ES-I3 (cell line): ENCODE data around the gene DSP.

Source experiments
- H3K36me3 ChIP-seq: 2 replicates; pipeline ENCODE4 v1.6.1; 2013; ENCODE audit warnings: mild to moderate bottlenecking, low read length, control low read depth, moderate library complexity; ENCODE audit not compliant: insufficient read depth
- H3K4me1 ChIP-seq: 2 replicates; pipeline ENCODE4 v1.6.1; 2013; ENCODE audit warnings: mild to moderate bottlenecking, control low read depth, low read length; ENCODE audit not compliant: insufficient read depth
- H3K9ac ChIP-seq: 2 replicates; pipeline ENCODE4 v1.6.1; 2013; ENCODE audit warnings: low read depth, mild to moderate bottlenecking, low read length, moderate library complexity
- H3K9me3 ChIP-seq: 2 replicates; pipeline ENCODE4 v1.6.1; 2013; ENCODE audit warnings: mild to moderate bottlenecking, low read length, moderate library complexity; ENCODE audit not compliant: control insufficient read depth, insufficient read depth

Gene DSP

GRCh38 chr6:7522873-7523272 is 18.6 kb upstream of the DSP start:
- Histone ChIP-seq H3K36me3 (no peaks in the 10 kb centered on the region), H3K9me3 (no peaks in the 10 kb centered on the region), H3K9ac (no peak overlapping the region), H3K4me1 (no peaks in the 10 kb centered on the region)

- H3K9ac ChIP-seq: no peak overlapping the region
- no peaks in the 10 kb centered on the region for H3K9me3 ChIP-seq
- no peaks in the 10 kb centered on the region for H3K36me3 ChIP-seq
- no peaks in the 10 kb centered on the region for H3K4me1 ChIP-seq
These were observed 17.5 kb upstream of the DSP start for GRCh38 chr6:7523922-7524321.

GRCh38 chr6:7526755-7527154 is 14.7 kb upstream of the DSP start:
- Histone ChIP-seq H3K9me3 (no peaks in the 10 kb centered on the region), H3K36me3 (no peaks in the 10 kb centered on the region), H3K4me1 (no peaks in the 10 kb centered on the region), H3K9ac (peak overlapping the region; percentile 4; the same call in 1 of the 2 replicates)

GRCh38 chr6:7528565-7528964 is 12.9 kb upstream of the DSP start:
- Histone ChIP-seq H3K9ac (no peak overlapping the region), H3K9me3 (no peaks in the 10 kb centered on the region), H3K4me1 (peaks cover 13% of the 10 kb centered on the region; the same call in 1 of the 2 replicates), H3K36me3 (no peaks in the 10 kb centered on the region)

- H3K36me3 ChIP-seq: no peaks in the 10 kb centered on the region
- no peaks in the 10 kb centered on the region for H3K9me3 ChIP-seq
- peaks cover 13% of the 10 kb centered on the region; the same call in 1 of the 2 replicates for H3K4me1 ChIP-seq
- H3K9ac ChIP-seq: no peak overlapping the region
These were observed 12.3 kb upstream of the DSP start for GRCh38 chr6:7529141-7529540.

- Histone ChIP-seq H3K36me3 (no peaks in the 10 kb centered on the region), H3K9ac (no peak overlapping the region), H3K4me1 (peaks cover 13% of the 10 kb centered on the region; the same call in 1 of the 2 replicates), H3K9me3 (no peaks in the 10 kb centered on the region)
These were observed 9.2 kb upstream of the DSP start for GRCh38 chr6:7532232-7532631.

- peaks cover 13% of the 10 kb centered on the region; the same call in 1 of the 2 replicates for H3K4me1 ChIP-seq
- H3K9ac ChIP-seq: no peak overlapping the region
- H3K36me3 ChIP-seq: no peaks in the 10 kb centered on the region
- no peaks in the 10 kb centered on the region for H3K9me3 ChIP-seq
These were observed 8.7 kb upstream of the DSP start for GRCh38 chr6:7532821-7533220.

- H3K9me3 ChIP-seq: no peaks in the 10 kb centered on the region
- H3K4me1 ChIP-seq: peaks cover 13% of the 10 kb centered on the region; the same call in 1 of the 2 replicates
- no peak overlapping the region for H3K9ac ChIP-seq
- no peaks in the 10 kb centered on the region for H3K36me3 ChIP-seq
These were observed 7.3 kb upstream of the DSP start for GRCh38 chr6:7534192-7534591.

GRCh38 chr6:7535498-7535897 is 6.0 kb upstream of the DSP start:
- H3K9ac ChIP-seq: no peak overlapping the region

GRCh38 chr6:7537565-7538174 is 3.8 kb upstream of the DSP start:
- Histone ChIP-seq H3K4me1 (peaks cover 5% of the 10 kb centered on the region; the same call in 1 of the 2 replicates), H3K9me3 (no peaks in the 10 kb centered on the region), H3K36me3 (no peaks in the 10 kb centered on the region), H3K9ac (no peak overlapping the region)

More at GRCh38 chr6:7535498-7535897, 6.0 kb upstream of the DSP start:
- Histone ChIP-seq H3K4me1 (peaks cover 13% of the 10 kb centered on the region; the same call in 1 of the 2 replicates), H3K36me3 (no peaks in the 10 kb centered on the region), H3K9me3 (no peaks in the 10 kb centered on the region)

- Histone ChIP-seq H3K4me1 (no peaks in the 10 kb centered on the region), H3K9ac (no peak overlapping the region), H3K9me3 (no peaks in the 10 kb centered on the region), H3K36me3 (no peaks in the 10 kb centered on the region)
These were observed 3.0 kb upstream of the DSP start for GRCh38 chr6:7538484-7538883.

GRCh38 chr6:7540595-7540994 is 876 bp upstream of the DSP start:
- Histone ChIP-seq H3K36me3 (no peaks in the 10 kb centered on the region), H3K9me3 (no peaks in the 10 kb centered on the region), H3K9ac (peak overlapping the region; percentile 91; the same call in 1 of the 2 replicates), H3K4me1 (peaks cover 5% of the 10 kb centered on the region)

- peaks cover 14% of the 10 kb centered on the region for H3K4me1 ChIP-seq
- peak overlapping the region; percentile 91 for H3K9ac ChIP-seq
- no peaks in the 10 kb centered on the region for H3K9me3 ChIP-seq
- no peaks in the 10 kb centered on the region for H3K36me3 ChIP-seq
These were observed 798 bp downstream of the DSP start for GRCh38 chr6:7542065-7542873.

GRCh38 chr6:7542874-7543624 is 1.6 kb downstream of the DSP start:
- H3K4me1 ChIP-seq: peaks cover 14% of the 10 kb centered on the region
- no peaks in the 10 kb centered on the region for H3K9me3 ChIP-seq
- H3K36me3 ChIP-seq: no peaks in the 10 kb centered on the region
- peak overlapping the region; percentile 91; the same call in 1 of the 2 replicates for H3K9ac ChIP-seq
